Measurements from ENCODE around the gene TPPP. TPM values are rescaled to one million over a fixed set of nuclear protein-coding genes. Genes with fewer than 3 reads are reported as not detected.

The TPPP gene
- under 1 TPM; 0.05 TPM for total RNA-seq

DNA sequence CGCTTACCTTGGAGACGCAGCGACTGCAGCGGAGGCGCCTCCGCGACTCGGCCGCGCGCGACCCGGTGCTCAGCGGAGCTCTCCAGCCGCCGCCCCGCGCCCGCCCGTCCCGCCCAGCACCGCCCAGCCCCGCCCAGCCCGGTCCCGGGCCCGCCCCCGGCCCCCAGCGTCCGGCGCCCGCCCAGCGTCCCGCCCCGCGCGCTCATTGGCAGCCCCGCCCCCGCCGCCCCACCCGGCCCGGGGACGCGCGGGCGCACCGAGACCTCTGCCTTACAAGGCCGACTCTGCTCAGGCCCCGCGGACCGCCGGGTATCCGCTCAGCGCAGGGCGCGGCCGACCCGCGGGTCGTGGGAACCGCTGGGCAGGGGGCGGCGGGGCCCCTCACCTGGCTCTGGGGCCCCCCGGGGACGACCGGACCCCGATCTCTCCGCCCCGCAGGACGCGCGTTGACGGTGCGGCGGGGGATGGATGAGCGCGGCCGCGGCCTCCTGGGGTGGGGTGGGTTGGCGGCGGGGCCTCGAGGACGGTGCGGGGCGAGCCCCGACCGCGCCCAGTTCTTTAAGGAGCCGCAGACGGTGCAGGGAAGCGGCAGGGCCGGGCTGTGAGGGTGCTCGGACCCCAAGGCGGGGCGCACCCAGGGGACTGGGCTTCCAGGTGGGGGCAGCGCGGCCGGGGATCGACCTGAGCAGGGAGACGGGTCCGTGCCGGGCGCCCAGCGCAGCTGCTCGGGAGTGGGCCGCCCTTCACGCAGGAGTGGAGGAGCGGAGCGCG, at the start of gene TPPP:
TSS of gene TPPP (minus strand) at position 82 of the 771 bp plus-strand sequence. CDS start 15,292 bp downstream, outside the sequence.

DNA sequence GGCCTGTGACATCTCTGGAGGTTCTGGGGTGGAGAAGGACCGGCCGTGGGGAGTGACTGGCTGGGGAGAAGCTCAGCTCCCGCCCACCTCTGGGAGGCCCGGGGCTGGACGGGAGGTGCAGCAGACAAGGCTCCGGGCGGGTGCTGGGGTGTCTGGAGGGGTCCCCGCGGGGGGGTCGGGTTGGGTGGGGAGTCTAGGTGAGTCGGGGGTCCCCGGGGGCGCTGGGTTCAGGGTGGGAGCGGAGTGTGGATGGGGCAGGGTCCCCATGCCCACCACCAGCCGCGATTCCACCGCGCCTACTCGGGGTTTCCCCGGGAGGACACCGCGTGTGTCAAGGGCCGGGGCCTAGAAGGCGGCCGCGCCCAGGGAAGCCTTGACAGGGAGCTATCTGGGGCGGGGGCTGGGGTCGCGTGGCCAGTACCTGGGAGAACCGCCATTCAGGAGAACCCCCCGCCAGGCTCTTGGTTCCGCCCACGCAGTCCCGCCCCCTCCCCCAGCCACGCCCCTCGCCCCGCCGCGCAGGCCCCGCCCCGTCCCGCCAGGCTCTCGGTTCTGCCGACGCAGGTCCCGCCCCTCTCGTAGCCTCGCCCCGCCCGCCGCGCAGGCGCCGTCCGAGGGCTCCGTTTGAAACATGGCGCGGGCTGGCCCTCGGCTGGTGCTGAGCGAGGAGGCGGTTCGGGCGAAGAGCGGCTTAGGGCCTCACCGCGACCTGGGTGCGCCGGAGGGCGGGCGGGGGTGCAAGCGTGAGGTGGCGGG, 81.2 kb downstream of the TPPP start, which contains the start of gene CEP72:
TSS of gene CEP72 (plus strand) at position 610 of the 756 bp plus-strand sequence. CDS start at position 632, 22 bp downstream.

Other genes with a start within 250 kb of the TPPP start
- gene SLC9A3, start 168.9 kb downstream of the TPPP start, total RNA-seq: 1 to 10 TPM; 1.7 to 1.8 TPM
- 10 to 100 TPM; 22.5 to 23.2 TPM for gene CEP72, start 81.0 kb downstream of the TPPP start, total RNA-seq
- gene ZDHHC11B, start 91.4 kb upstream of the TPPP start, total RNA-seq: under 1 TPM in 1 of 2 experiments, not detected in 1; 0.24 TPM
- gene ZDHHC11, start 157.6 kb upstream of the TPPP start, total RNA-seq: 1 to 10 TPM; 7.7 to 8.7 TPM
- 10 to 100 TPM; 53.9 to 56.5 TPM for gene BRD9, start 199.4 kb upstream of the TPPP start, total RNA-seq
- gene TRIP13, start 199.5 kb upstream of the TPPP start, total RNA-seq: 10 to 100 TPM; 19.6 to 20.1 TPM

All from activated naive CD4-positive, alpha-beta T cell treated with anti-CD3 and anti-CD28 coated beads, Interleukin-2, amount 10 ng/mL, durations not matched to agents 5 hours and 36 hours (primary cell).